Stimulated activated CD8-positive, alpha-beta memory T cell treated with anti-CD3 and anti-CD28 coated beads, Interleukin-12 subunit alpha, Interleukin-12 subunit beta, amount 100 ng/mL, for 24 hours (primary cell): ENCODE data around the gene HSF5.
"Not testable (repeated sequence)": the region's sequence is repeated elsewhere in the genome, so short reads cannot be mapped to it uniquely, and the experiment has no call there.

Experiments
- DNase-seq: peaks from one replicate; pipeline ENCODE4 v3.0.0-alpha.2; 2020; ENCODE audit errors: extremely low read depth

HSF5 gene

GRCh38 chr17:58413684-58414083 is 74.5 kb downstream of the HSF5 start:
- DNase-seq = no peak

- no peak for DNase-seq
Observed at GRCh38 chr17:58412961-58413586, 75.1 kb downstream of the HSF5 start.

GRCh38 chr17:58412064-58412703 is 76.0 kb downstream of the HSF5 start:
- DNase-seq = no peak

- no peak for DNase-seq
Observed at GRCh38 chr17:58411408-58411894, 76.8 kb downstream of the HSF5 start.

- DNase-seq = no peak
Observed at GRCh38 chr17:58410714-58411407, 77.3 kb downstream of the HSF5 start.

GRCh38 chr17:58409432-58409831 is 78.8 kb downstream of the HSF5 start:
- DNase-seq = no peak

GRCh38 chr17:58403311-58403710 is 84.9 kb downstream of the HSF5 start:
- no peak for DNase-seq

GRCh38 chr17:58402679-58403078 is 85.5 kb downstream of the HSF5 start:
- DNase-seq = no peak

- no peak for DNase-seq
Observed at GRCh38 chr17:58402047-58402446, 86.2 kb downstream of the HSF5 start.

GRCh38 chr17:58401287-58401686 is 86.9 kb downstream of the HSF5 start:
- no peak for DNase-seq

- no peak for DNase-seq
Observed at GRCh38 chr17:58400826-58401225, 87.4 kb downstream of the HSF5 start.

- DNase-seq = no peak
Observed at GRCh38 chr17:58399974-58400373, 88.2 kb downstream of the HSF5 start.

GRCh38 chr17:58398574-58399266 is 89.5 kb downstream of the HSF5 start:
- DNase-seq = no peak

GRCh38 chr17:58397421-58397820 is 90.8 kb downstream of the HSF5 start:
- DNase-seq = not testable (repeated sequence)

- DNase-seq = no peak
Observed at GRCh38 chr17:58396173-58396572, 92.0 kb downstream of the HSF5 start.

GRCh38 chr17:58394534-58395223 is 93.5 kb downstream of the HSF5 start:
- no peak for DNase-seq

GRCh38 chr17:58391302-58391984 is 96.8 kb downstream of the HSF5 start:
- DNase-seq = no peak

GRCh38 chr17:58390884-58391283 is 97.3 kb downstream of the HSF5 start:
- no peak for DNase-seq

GRCh38 chr17:58388302-58389190 is 99.7 kb downstream of the HSF5 start:
- no peak for DNase-seq

- no peak for DNase-seq
Observed at GRCh38 chr17:58387834-58388233, 100.4 kb downstream of the HSF5 start.
